ENCODE results near the gene DHRS3. TPM values are rescaled to one million over a fixed set of nuclear protein-coding genes. Genes with fewer than 3 reads are reported as not detected.
"Not testable (repeated sequence)": the region's sequence is repeated elsewhere in the genome, so short reads cannot be mapped to it uniquely, and the experiment has no call there.

Gene DHRS3
- total RNA-seq, 1 experiment from 2014 or later, result 17.7 TPM

- Histone ChIP-seq H3K36me3 (replicated peaks; ENCODE audit: control insufficient read depth, insufficient read depth, low read length) (no peaks in the 10 kb centered on the region), H3K27me3 (ENCODE audit: control insufficient read depth, insufficient read depth, low read length) (peaks cover 2% of the 10 kb centered on the region), H3K4me3 (ENCODE audit: insufficient read depth, low read depth, low read length) (no peak overlapping the region)
- DNase-seq, result no peak
Observed at GRCh38 chr1:12537906-12538461, 80.0 kb downstream of the DHRS3 start.

GRCh38 chr1:12537294-12537693 lies 80.7 kb downstream of the DHRS3 start:
- H3K36me3 ChIP-seq (replicated peaks; ENCODE audit: control insufficient read depth, insufficient read depth, low read length), result no peaks in the 10 kb centered on the region
- H3K27me3 ChIP-seq (ENCODE audit: control insufficient read depth, insufficient read depth, low read length), result peaks cover 2% of the 10 kb centered on the region
- no peak overlapping the region for H3K4me3 ChIP-seq (ENCODE audit: insufficient read depth, low read depth, low read length)
- DNase-seq, result no peak

GRCh38 chr1:12536023-12536639 lies 81.9 kb downstream of the DHRS3 start:
- Histone ChIP-seq H3K27me3 (ENCODE audit: control insufficient read depth, insufficient read depth, low read length) (peaks cover 2% of the 10 kb centered on the region), H3K36me3 (replicated peaks; ENCODE audit: control insufficient read depth, insufficient read depth, low read length) (no peaks in the 10 kb centered on the region), H3K4me3 (ENCODE audit: insufficient read depth, low read depth, low read length) (no peak overlapping the region)
- DNase-seq, result no peak

- Histone ChIP-seq H3K36me3 (replicated peaks; ENCODE audit: control insufficient read depth, insufficient read depth, low read length) (no peaks in the 10 kb centered on the region), H3K27me3 (ENCODE audit: control insufficient read depth, insufficient read depth, low read length) (no peaks in the 10 kb centered on the region; the same call in 1 of the 2 replicates), H3K4me3 (ENCODE audit: insufficient read depth, low read depth, low read length) (no peak overlapping the region)
- no peak for DNase-seq
Observed at GRCh38 chr1:12532405-12533315, 85.3 kb downstream of the DHRS3 start.

- Histone ChIP-seq H3K4me3 (ENCODE audit: insufficient read depth, low read depth, low read length) (no peak overlapping the region), H3K27me3 (ENCODE audit: control insufficient read depth, insufficient read depth, low read length) (no peaks in the 10 kb centered on the region), H3K36me3 (replicated peaks; ENCODE audit: control insufficient read depth, insufficient read depth, low read length) (no peaks in the 10 kb centered on the region)
- DNase-seq, result no peak
Observed at GRCh38 chr1:12531179-12531499, 86.9 kb downstream of the DHRS3 start.

DNA sequence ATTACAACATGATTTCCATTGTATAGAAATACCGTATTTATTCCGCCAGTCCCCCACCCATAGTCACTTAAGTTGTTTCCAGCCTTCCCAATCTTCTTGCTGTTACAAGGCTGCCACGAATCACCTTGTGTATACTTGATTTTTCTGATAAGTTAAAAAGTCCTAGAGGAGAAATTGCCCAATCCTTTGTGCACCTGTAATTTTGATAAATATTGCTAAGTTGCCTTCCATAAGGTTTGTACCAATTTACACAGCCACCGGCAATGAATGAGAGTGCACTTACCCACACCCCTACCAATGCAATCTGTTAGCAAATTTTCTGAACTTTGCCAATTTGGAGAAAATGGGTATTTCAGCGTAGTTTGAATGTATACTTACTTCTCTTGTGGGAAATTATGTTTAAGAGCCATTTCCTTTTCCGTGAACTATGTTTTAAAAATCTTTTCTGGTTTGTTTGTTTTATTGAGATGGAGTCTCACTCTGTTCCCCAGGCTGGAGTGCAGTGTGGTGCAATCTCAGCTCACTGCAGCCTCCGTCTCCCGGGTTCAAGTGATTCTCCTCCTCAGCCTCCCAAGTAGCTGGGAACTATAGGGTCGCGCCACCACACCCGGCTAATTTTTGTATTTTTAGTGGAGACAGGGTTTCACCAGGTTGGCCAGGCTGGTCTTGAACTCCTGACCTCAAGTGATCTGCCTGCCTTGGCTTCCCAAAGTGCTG lies 87.4 kb downstream of the DHRS3 start:
- no peaks in the 10 kb centered on the region for H3K36me3 ChIP-seq (replicated peaks; ENCODE audit: control insufficient read depth, insufficient read depth, low read length)
- no peaks in the 10 kb centered on the region for H3K27me3 ChIP-seq (ENCODE audit: control insufficient read depth, insufficient read depth, low read length)
- no peak overlapping the region for H3K4me3 ChIP-seq (ENCODE audit: insufficient read depth, low read depth, low read length)
- DNase-seq, result no peak

GRCh38 chr1:12529640-12530174 lies 88.3 kb downstream of the DHRS3 start:
- DNase-seq, result no peak
- Histone ChIP-seq H3K4me3 (ENCODE audit: insufficient read depth, low read depth, low read length) (no peak overlapping the region), H3K27me3 (ENCODE audit: control insufficient read depth, insufficient read depth, low read length) (no peaks in the 10 kb centered on the region), H3K36me3 (replicated peaks; ENCODE audit: control insufficient read depth, insufficient read depth, low read length) (no peaks in the 10 kb centered on the region)

DNA sequence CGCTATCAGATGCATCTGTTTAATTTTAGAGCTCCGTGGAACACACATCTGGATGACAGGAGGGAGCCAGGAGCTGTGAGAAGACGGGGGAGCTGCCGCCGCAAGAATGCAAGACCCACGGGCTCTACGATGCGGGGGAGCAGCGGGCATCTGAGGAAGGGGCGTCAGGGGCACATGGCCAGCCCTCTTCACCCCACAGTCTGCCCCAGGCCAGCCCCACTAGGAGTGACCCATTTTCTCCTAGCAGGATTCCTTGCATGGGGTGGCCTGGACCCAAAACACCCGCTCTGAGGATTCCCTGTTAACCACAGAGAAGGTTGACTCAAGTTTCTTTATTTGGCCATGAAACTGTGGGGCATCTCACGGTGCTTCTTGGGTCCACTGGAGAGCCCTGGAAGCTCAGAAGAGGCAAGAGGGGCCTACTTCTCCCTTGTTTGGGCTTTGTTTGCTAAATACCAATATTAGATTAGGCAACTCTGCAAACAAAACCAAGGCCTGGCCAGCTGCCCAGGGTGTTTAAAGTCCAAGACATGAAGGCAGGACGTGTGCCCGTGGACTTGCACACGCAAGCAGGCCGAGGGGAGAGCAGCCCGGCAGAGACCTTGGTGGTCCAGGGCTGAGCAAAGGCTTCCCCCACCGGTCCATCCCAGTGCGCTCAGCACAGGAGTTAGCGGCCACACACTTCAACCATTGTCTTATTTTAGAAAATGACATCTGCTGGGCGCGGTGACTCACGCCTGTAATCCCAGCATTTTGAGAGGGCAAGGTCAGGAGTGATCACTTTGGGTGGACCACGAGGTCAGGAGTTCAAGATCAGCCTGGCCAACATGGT lies 89.8 kb downstream of the DHRS3 start:
- H3K4me3 ChIP-seq (ENCODE audit: insufficient read depth, low read depth, low read length), result no peak overlapping the region
- H3K27me3 ChIP-seq (ENCODE audit: control insufficient read depth, insufficient read depth, low read length), result no peaks in the 10 kb centered on the region
- no peaks in the 10 kb centered on the region for H3K36me3 ChIP-seq (replicated peaks; ENCODE audit: control insufficient read depth, insufficient read depth, low read length)
- DNase-seq, result peak; percentile 25

DNA sequence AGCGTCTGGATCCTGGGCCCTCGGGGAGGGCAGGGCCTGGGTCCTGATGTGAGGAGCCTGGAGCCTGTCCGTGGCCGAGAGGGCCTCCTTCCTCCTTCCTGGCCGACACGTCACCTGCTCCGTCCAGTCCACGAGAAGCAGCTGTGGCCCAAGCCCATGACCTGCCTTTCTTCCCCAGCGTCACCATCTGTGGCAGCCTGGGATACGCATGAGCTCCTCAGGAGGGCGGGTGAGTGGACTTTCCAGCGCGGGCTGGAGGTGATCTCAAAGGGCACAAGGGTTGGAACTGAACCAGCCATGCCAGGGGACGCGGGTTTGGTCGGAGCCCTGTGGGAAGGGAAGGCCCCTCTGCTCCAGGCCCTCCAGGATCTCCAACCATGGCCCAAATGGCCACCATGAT lies 90.4 kb downstream of the DHRS3 start:
- no peak for DNase-seq
- Histone ChIP-seq H3K4me3 (ENCODE audit: insufficient read depth, low read depth, low read length) (no peak overlapping the region), H3K36me3 (replicated peaks; ENCODE audit: control insufficient read depth, insufficient read depth, low read length) (no peaks in the 10 kb centered on the region), H3K27me3 (ENCODE audit: control insufficient read depth, insufficient read depth, low read length) (no peaks in the 10 kb centered on the region)

GRCh38 chr1:12525311-12526181 lies 92.5 kb downstream of the DHRS3 start:
- no peaks in the 10 kb centered on the region for H3K36me3 ChIP-seq (replicated peaks; ENCODE audit: control insufficient read depth, insufficient read depth, low read length)
- H3K4me3 ChIP-seq (ENCODE audit: insufficient read depth, low read depth, low read length), result no peak overlapping the region
- no peak for DNase-seq
- H3K27me3 ChIP-seq (ENCODE audit: control insufficient read depth, insufficient read depth, low read length), result no peaks in the 10 kb centered on the region

DNA sequence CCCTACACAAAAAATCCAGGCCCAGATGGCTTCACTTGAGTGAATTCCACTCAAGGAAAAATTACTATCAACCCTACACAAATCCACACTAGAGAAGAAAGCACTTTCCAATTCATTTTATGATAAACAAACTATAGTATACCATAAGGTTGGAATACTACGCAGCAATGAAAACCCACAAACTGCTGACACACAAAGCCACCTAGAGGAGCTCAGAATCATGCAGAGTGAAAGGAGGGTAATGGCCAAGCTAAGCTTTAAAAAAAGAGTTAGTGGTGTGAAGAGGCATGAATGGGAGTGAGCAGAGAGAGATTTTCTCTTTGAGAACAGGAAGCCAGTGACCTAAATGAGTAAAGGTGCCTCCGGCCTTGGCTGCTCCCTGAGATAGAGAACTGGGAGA lies 93.7 kb downstream of the DHRS3 start:
- no peaks in the 10 kb centered on the region for H3K36me3 ChIP-seq (replicated peaks; ENCODE audit: control insufficient read depth, insufficient read depth, low read length)
- no peak overlapping the region for H3K4me3 ChIP-seq (ENCODE audit: insufficient read depth, low read depth, low read length)
- H3K27me3 ChIP-seq (ENCODE audit: control insufficient read depth, insufficient read depth, low read length), result no peaks in the 10 kb centered on the region
- DNase-seq, result no peak

DNA sequence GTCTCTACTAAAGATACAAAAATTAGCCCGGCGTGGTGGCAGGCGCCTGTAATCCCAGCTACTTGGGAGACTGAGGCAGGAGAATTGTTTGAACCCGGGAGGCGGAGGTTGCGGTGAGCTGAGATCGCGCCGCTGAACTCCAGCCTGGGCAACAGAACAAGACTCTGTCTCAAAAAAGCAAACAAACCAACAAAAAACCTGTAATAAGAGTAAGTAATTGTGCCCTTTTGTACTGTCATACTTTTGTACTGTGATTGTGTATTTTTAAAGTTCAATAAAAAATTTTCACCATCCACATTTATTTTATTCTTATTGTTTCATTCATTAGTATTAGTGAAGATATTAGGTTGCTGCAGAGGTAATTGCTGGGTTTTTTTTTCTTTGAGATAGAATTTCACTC lies 95.2 kb downstream of the DHRS3 start:
- not testable (repeated sequence) for H3K36me3 ChIP-seq (replicated peaks; ENCODE audit: control insufficient read depth, insufficient read depth, low read length); H3K4me3 ChIP-seq (ENCODE audit: insufficient read depth, low read depth, low read length); H3K27me3 ChIP-seq (ENCODE audit: control insufficient read depth, insufficient read depth, low read length); DNase-seq

DNA sequence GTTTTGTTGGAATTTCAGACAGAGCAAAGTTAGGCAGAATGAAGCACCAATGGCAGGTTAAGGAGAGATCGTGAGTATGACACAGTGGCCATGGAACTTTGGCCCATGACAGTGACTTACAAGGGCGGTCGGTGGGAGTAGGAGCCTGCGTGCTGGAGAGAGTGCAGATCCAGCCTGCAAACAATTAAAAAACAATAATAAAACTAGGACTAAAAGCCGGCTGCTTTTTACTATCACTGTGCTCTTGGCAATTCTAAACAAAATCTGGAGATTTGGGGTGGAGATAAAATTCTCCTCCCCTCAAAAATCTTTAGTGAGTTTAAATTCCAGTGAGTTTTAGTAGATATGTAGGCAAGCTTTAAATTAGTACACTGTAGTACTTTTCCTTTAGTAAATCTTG lies 96.9 kb downstream of the DHRS3 start:
- H3K36me3 ChIP-seq (replicated peaks; ENCODE audit: control insufficient read depth, insufficient read depth, low read length), result no peaks in the 10 kb centered on the region
- no peak for DNase-seq
- H3K4me3 ChIP-seq (ENCODE audit: insufficient read depth, low read depth, low read length), result no peak overlapping the region
- peaks cover 1% of the 10 kb centered on the region; the same call in 1 of the 2 replicates for H3K27me3 ChIP-seq (ENCODE audit: control insufficient read depth, insufficient read depth, low read length)

All from H7 (cell line).